Bronchial epithelial cell (primary cell): ENCODE measurements around the gene FBXO48. TPM values are rescaled to one million over a fixed set of nuclear protein-coding genes. Genes with fewer than 3 reads are reported as not detected.

Experiments
- DNase-seq: peaks from one replicate; pipeline ENCODE4 v3.0.0-alpha.2; 2010; ENCODE audit warnings: low read depth
- FAIRE-seq: peaks from 2 replicates; lab custom pipeline; 2011; peaks lifted over from hg19 to GRCh38; lab: Jason Lieb, UNC
- H3K27me3 ChIP-seq: 2 replicates; pipeline ENCODE4 v1.5.1; 2011; ENCODE audit warnings: low read length; ENCODE audit not compliant: control insufficient read depth, insufficient read depth
- H3K36me3 ChIP-seq: 2 replicates; pipeline ENCODE4 v1.5.1; 2011; ENCODE audit warnings: low read length; ENCODE audit not compliant: control insufficient read depth, insufficient read depth
- H3K4me3 ChIP-seq: 2 replicates; pipeline ENCODE4 v1.5.1; 2011; ENCODE audit warnings: mild to moderate bottlenecking, low read depth, low read length, control low read depth
- CTCF ChIP-seq: IDR thresholded peaks from 2 replicates; pipeline ENCODE4 v1.5.1; 2011; ENCODE audit warnings: mild to moderate bottlenecking, moderate library complexity, low read length, control low read depth, inconsistent platforms; ENCODE audit not compliant: insufficient read depth, severe bottlenecking
- total RNA-seq: library from RNA; depleted of rRNA; stranded (reverse); fragments of >200 nt; gene quantifications from 2 replicates; pipeline ENCODE4 v1.2.1, GENCODE V29; 2014

FBXO48 gene
- total RNA-seq, 1 donor from 2014 or later = 0.26 TPM

- no peak overlapping the region for H3K4me3 ChIP-seq
- H3K36me3 ChIP-seq = no peaks in the 10 kb centered on the region
- DNase-seq (no peak), FAIRE-seq (no peak)
- H3K27me3 ChIP-seq = no peaks in the 10 kb centered on the region
- TF ChIP-seq CTCF = no peak
Measured at GRCh38 chr2:68413466-68413865, 53.6 kb downstream of the FBXO48 start.

- Histone ChIP-seq H3K36me3 (no peaks in the 10 kb centered on the region), H3K4me3 (no peak overlapping the region), H3K27me3 (no peaks in the 10 kb centered on the region)
- no peak for TF ChIP-seq CTCF
- DNase-seq (no peak), FAIRE-seq (no peak)
Measured at GRCh38 chr2:68412127-68412819, 54.8 kb downstream of the FBXO48 start.

GRCh38 chr2:68411397-68412126, 55.5 kb downstream of the FBXO48 start:
- Histone ChIP-seq H3K27me3 (no peaks in the 10 kb centered on the region), H3K36me3 (no peaks in the 10 kb centered on the region), H3K4me3 (no peak overlapping the region)
- TF ChIP-seq CTCF = no peak
- FAIRE-seq (no peak), DNase-seq (no peak)

Other genes with a start within 250 kb of the FBXO48 start
- gene PPP3R1, start 214.8 kb downstream of the FBXO48 start, total RNA-seq = 19.2 and 26.5 TPM in 2 replicates
- gene CNRIP1, start 147.3 kb downstream of the FBXO48 start, total RNA-seq = 0.26 TPM in 1 of 2 replicates, not detected in the other
- gene PLEK, start 102.0 kb downstream of the FBXO48 start, total RNA-seq = under 0.01 TPM in 1 of 2 replicates, not detected in the other
- gene APLF, start 291 bp upstream of the FBXO48 start, total RNA-seq = 4.2 and 6.1 TPM in 2 replicates
- not detected in 2 replicates for gene PROKR1, start 176.3 kb upstream of the FBXO48 start, total RNA-seq